Parathyroid adenoma (tissue), 2 donors: ENCODE measurements around the gene LPO.

ENCODE experiments used
- H2AFZ ChIP-seq: fragments of 300-600 bp; sonication (generic); one replicate; pipeline ENCODE4 v1.7.0; 2017; ENCODE audit warnings: antibody characterized with exemption, mild to moderate bottlenecking
- H3K27ac ChIP-seq: fragments of 300-600 bp; sonication (generic); one replicate; pipeline ENCODE4 v1.7.0; 2017
- H3K27me3 ChIP-seq: fragments of 300-600 bp; sonication (generic); one replicate; pipeline ENCODE4 v1.7.0; 2017; ENCODE audit warnings: low read length; ENCODE audit not compliant: control insufficient read depth, insufficient read depth
- H3K36me3 ChIP-seq: fragments of 300-600 bp; sonication (generic); one replicate; pipeline ENCODE4 v1.7.0; 2017; ENCODE audit warnings: low read length; ENCODE audit not compliant: control insufficient read depth, insufficient read depth
- H3K4me1 ChIP-seq: fragments of 300-600 bp; sonication (generic); one replicate; pipeline ENCODE4 v1.7.0; 2017; ENCODE audit warnings: control low read depth
- H3K4me2 ChIP-seq: fragments of 300-600 bp; sonication (generic); one replicate; pipeline ENCODE4 v1.7.0; 2017; ENCODE audit warnings: low read length
- H3K4me3 ChIP-seq: fragments of 300-600 bp; sonication (generic); one replicate; pipeline ENCODE4 v1.7.0; 2017; ENCODE audit warnings: low read depth, low read length
- H3K79me2 ChIP-seq: fragments of 300-600 bp; sonication (generic); one replicate; pipeline ENCODE4 v1.7.0; 2017; ENCODE audit warnings: control low read depth
- H3K9ac ChIP-seq: fragments of 300-600 bp; sonication (generic); one replicate; pipeline ENCODE4 v1.7.0; 2017; ENCODE audit warnings: mild to moderate bottlenecking
- H3K9me3 ChIP-seq: fragments of 300-600 bp; sonication (generic); one replicate; pipeline ENCODE4 v1.7.0; 2017; ENCODE audit warnings: low read length; ENCODE audit not compliant: control insufficient read depth
- TF ChIP-seq, protein P1 (sequence below): fragments of 300-600 bp; sonication (generic); IDR thresholded peaks from one replicate; pipeline ENCODE4 v1.7.0; 2017; ENCODE audit warnings: antibody characterized with exemption, mild to moderate bottlenecking
- donor health status: primary hyperparathyroidism.

LPO gene

DNA sequence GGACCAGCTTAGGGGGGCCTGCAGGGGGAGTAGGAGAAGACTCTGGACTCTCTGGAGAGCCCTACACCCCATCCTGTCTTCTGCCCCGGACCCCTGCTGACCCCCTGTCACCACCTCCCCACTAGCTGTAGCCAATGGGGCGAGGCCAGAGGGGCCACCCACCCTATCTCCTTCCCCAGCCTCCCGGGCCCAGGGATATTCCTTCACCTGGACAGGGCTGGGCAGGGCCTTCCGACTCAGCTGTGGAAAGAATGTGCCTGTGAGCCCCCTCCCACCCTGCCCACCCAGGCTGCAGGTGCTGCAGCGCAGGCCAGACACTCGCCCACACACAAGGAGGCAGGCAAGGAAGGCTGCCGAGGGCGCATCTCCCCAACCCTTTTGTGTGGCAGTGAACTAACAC is 67.2 kb downstream of the LPO start:
- no peak overlapping the region for H3K4me3 ChIP-seq
- no peak overlapping the region for H2AFZ ChIP-seq
- H3K27me3 ChIP-seq, result no peaks in the 10 kb centered on the region
- H3K79me2 ChIP-seq, result no peaks in the 10 kb centered on the region
- H3K27ac ChIP-seq, result no peak overlapping the region
- TF ChIP-seq, protein P1, sequence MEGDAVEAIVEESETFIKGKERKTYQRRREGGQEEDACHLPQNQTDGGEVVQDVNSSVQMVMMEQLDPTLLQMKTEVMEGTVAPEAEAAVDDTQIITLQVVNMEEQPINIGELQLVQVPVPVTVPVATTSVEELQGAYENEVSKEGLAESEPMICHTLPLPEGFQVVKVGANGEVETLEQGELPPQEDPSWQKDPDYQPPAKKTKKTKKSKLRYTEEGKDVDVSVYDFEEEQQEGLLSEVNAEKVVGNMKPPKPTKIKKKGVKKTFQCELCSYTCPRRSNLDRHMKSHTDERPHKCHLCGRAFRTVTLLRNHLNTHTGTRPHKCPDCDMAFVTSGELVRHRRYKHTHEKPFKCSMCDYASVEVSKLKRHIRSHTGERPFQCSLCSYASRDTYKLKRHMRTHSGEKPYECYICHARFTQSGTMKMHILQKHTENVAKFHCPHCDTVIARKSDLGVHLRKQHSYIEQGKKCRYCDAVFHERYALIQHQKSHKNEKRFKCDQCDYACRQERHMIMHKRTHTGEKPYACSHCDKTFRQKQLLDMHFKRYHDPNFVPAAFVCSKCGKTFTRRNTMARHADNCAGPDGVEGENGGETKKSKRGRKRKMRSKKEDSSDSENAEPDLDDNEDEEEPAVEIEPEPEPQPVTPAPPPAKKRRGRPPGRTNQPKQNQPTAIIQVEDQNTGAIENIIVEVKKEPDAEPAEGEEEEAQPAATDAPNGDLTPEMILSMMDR, result no peak
- no peaks in the 10 kb centered on the region for H3K36me3 ChIP-seq
- no peaks in the 10 kb centered on the region for H3K4me1 ChIP-seq
- no peak overlapping the region for H3K4me2 ChIP-seq
- H3K9me3 ChIP-seq, result no peaks in the 10 kb centered on the region
- no peak overlapping the region for H3K9ac ChIP-seq

DNA sequence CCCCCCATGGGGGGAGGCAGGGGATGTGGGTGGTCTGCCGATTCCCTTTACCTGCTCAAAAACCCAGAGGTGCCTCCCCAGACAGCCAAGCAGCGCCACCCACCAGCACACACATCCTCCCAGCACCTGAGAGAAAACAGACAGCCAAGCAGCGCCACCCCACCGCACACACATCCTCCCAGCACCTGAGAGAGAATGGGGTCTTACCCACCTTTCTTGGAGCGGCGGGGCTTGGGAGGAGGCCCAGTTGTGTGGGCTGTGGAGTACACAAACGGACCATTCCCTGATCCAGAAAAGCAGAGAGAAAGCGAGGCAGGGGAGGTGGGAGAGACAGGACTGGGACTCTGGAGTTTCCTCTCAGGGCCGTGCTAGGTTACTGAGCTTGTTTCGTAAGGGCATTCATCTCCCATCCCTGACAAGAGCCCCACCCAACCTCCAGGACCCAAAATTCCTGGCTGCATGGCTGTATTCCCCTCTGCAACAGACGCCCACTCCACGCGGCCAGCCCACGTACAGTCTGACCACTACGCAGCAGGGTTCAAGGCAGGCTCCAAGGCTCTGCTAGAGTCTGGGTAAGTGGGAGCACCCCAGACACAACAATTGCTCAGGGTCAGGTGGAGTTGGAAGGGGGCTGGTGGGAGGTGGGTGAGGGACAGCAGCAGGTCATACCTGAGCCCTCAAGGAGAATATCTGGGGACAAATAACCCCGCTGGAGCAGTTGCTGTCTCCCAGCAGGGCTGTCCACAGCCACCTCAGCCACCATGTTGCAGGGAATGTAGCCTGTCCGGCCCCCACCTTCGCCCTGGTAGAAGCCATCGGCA is 68.0 kb downstream of the LPO start:
- Histone ChIP-seq H3K9ac (no peak overlapping the region), H3K4me1 (no peaks in the 10 kb centered on the region), H3K4me3 (no peak overlapping the region), H3K4me2 (no peak overlapping the region), H3K27me3 (no peaks in the 10 kb centered on the region), H2AFZ (no peak overlapping the region), H3K79me2 (no peaks in the 10 kb centered on the region), H3K9me3 (no peaks in the 10 kb centered on the region), H3K36me3 (no peaks in the 10 kb centered on the region), H3K27ac (no peak overlapping the region)
- TF ChIP-seq, protein P1, result no peak

DNA sequence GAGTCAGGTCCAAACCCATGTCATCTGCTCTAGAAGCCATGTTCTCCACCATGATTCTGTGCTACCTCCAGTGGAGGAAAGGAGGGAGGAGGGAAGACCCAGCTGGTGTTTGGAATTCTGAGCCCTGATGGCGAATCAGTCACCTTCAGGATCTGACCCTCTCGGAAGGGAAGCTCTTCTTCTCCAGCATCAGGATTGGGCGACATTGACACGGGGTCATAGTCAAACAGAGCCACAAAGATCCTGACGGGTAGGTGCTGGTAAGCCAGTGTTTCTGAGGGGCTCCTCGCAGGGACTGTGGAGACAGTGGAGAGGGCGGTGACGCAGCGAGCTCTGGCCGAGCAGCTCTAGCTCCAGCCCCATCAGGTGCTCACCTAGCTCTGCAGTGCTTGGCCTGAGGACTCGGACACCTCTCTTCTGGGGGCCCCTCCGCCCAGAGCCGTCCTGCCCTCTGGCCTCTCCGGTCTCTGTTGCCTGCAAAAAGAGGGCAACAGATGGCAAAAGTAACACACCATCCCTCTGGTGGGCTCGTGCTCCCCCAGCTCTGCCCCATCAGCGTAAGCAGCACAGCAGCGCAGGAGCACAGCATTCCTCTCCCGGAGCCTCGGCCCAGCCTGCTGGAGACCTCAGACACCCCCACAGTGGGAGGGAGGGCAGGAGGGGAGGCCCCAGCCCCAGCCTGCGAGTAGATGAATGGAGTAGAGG is 69.2 kb downstream of the LPO start:
- H3K9ac ChIP-seq, result no peak overlapping the region

DNA sequence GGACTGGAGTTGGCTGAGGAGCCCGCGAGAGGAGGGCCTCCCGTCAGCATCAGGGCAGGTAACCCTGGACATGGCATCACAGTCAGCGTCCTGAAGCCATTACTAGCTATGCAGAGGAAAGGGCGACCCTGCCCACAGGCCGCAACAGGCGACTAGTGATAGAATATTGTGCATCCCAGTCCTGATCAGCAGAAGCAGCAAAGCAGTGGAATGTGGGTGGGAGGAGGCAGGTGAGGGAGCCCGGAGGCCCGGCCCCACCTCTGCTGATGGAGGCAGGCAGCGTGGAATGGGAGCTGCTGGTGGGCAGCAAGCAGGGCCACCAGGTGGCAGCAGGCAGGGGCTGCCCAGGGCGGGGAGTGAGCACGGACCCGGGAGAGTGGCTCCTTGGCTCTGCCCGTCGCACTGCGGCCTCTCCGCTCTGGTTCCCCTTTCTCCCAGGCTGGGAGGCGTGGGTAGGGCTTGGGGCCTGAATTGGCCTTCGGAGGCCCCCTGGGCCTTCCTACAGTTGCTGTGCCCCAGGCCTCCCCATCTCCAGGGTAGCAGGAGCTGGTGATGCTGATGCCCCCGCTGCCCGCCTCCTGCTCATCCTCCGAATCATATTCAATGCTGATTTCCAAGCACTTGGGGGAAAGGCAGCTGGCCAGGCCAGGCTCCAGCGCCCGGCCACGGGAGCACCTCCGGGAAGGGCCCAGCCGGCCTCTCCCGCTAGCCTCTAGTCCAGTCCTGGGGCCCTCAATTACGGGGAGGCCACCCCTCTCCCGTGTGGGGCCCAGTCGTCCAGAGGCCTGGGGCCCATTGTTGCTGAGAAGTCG is 70.0 kb downstream of the LPO start:
- Histone ChIP-seq H2AFZ (no peak overlapping the region), H3K27ac (no peak overlapping the region), H3K27me3 (no peaks in the 10 kb centered on the region), H3K9ac (no peak overlapping the region), H3K4me2 (no peak overlapping the region), H3K4me3 (no peak overlapping the region), H3K36me3 (no peaks in the 10 kb centered on the region), H3K9me3 (no peaks in the 10 kb centered on the region), H3K4me1 (no peaks in the 10 kb centered on the region), H3K79me2 (no peaks in the 10 kb centered on the region)
- TF ChIP-seq, protein P1, result no peak

More for the DNA sequence above, 69.2 kb downstream of the LPO start:
- Histone ChIP-seq H3K4me1 (no peaks in the 10 kb centered on the region), H3K4me3 (no peak overlapping the region), H3K4me2 (no peak overlapping the region), H3K79me2 (no peaks in the 10 kb centered on the region), H3K9me3 (no peaks in the 10 kb centered on the region), H3K36me3 (no peaks in the 10 kb centered on the region), H3K27me3 (no peaks in the 10 kb centered on the region), H3K27ac (no peak overlapping the region), H2AFZ (no peak overlapping the region)
- TF ChIP-seq, protein P1, result no peak
